IPS-NIHi11 (cell line): Measurements from ENCODE around the gene HSF5.
"Not testable (repeated sequence)": the region's sequence is repeated elsewhere in the genome, so short reads cannot be mapped to it uniquely, and the experiment has no call there.

Experiments used
- DNase-seq: peaks from one replicate; pipeline ENCODE4 v3.0.0; 2012; ENCODE audit warnings: mixed read lengths, low spot score

The HSF5 gene

DNA sequence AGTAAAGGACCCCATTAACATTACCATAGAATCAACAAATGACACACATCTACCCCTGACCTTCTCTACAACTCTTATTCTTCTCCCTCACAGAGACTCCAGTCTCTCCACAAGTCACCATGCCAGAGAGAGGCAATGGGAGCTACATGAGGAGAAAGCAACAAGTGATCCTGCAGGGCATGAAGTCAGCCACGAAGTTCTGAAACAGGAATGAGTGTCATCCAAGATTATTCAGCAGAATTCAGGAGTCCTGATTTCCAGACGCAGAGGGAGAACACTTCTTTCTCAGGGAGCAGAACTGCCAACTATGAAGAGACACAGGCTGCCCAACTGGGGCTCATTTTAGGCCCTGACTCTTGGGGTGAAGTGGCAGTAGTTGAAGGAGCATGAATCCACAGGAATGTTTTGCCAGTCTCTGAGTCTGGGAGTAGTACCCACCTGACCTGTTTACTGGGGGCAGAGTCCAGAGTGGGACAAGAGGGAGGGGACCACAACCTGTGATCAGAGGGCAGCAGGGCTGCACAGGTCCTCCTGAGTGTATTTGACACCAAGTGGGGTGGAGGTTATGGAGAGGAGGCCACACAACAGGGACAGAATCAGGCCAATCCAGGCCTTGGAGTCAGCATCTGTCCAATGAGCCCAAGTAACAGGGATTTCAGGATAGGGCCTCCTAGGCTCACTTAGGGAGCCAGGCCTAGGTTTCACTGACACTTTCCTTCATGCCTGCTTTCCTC lies 28.6 kb upstream of the HSF5 start:
- no peak for DNase-seq

DNA sequence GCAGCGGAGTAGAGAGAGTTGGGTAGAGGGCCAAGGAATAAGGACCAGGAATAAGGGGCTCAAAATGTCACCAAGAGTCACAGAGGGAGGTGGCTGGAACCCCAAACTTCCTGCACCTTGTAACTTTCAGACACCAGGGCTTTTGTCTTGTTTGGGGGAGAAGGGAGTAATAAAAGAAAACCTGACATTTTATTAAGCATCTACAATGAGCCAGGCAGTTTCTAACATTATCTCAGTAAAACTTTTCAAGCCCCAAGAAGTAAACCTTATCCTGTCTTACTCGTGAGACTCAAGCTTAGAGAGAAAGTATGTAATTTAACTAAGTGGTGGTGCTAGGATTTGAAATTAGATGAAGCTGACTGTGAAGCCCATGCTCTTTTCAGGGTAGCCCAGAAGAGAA lies 27.1 kb upstream of the HSF5 start:
- DNase-seq, result no peak

GRCh38 chr17:58514770-58515157 lies 26.6 kb upstream of the HSF5 start:
- no peak for DNase-seq

DNA sequence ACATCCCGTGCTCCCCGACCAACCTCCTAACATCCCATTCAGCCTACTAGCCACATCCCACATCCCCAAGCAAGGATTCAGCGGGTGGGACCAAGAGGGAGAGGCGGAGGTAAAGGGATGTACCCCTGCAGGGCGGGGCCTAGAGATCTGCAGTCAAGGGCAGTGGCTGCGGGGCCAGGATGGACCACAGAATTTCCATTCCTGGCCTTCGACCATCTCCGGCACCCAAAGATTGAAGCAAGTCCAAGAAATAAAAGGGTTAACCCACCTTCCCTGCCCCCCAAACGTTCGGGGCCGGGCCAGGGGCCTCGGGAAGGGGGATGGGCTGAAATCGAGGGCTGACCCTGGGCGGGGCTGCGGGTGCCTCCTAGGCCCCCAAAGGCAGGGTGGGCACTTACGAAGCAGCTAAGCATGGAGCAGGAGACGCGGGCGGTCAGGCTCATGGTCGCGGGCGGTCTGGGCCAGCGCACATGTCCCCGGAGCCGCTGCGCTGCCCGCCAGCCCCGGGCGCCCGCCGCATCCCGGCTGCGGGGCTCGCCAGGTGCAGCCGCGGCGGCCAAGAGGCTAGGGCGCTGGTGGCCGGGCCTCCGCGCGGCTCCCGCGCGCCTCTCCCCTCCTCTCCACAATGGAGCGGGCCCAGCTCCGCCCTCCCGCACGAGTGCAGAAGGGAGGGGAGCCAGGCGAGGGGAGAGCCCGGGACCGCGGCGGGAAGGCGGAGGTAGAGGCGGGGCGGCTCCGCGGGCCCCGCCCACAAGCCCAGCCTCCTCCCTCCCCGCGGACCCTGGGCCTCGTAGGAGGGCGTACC lies 26.0 kb upstream of the HSF5 start, which contains the start of gene MTMR4:
MTMR4 (minus strand) TSS at position 674 of the 805 bp plus-strand sequence; CDS start at position 443, 231 bp downstream.
- peak; percentile 93 for DNase-seq

GRCh38 chr17:58513267-58513964 lies 25.2 kb upstream of the HSF5 start:
- no peak for DNase-seq

GRCh38 chr17:58510075-58510474 lies 21.9 kb upstream of the HSF5 start:
- DNase-seq, result no peak

DNA sequence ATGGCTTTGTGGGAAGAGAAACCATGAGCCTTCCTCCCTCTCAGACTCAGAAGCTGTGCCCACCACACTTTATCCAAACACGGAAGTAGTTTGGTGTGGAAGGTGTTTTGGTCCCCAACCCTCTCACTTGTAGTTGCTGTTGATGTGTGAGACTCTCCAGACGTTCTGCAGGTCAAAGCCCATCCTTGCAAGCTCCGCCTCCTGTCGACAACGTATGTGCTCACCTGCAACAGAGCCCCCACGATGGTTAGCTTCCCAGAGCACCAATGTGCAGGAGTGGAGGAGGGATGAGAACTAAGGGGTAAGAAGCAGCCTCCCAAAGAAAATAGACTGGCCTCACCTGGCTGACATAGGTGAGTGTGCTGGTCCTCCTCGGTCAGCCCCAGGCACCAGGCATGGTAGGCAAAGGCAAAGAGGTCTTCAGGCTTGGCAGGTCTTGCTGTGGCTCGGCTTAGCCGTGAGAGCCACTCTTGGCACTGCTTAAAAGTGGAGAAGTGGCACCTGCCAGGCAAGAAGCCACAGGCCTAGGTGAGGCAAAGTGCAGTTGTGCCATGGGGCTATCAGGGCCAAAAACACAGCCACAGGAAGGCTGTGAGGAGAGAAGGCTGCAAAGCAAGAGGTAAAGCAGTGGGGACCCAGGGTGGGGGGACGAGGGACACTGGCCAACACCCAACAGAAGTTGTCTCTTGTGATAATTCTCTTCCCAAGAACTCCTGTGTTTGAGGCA lies 20.3 kb upstream of the HSF5 start:
- no peak for DNase-seq

GRCh38 chr17:58507123-58507634 lies 19.0 kb upstream of the HSF5 start:
- DNase-seq, result no peak

DNA sequence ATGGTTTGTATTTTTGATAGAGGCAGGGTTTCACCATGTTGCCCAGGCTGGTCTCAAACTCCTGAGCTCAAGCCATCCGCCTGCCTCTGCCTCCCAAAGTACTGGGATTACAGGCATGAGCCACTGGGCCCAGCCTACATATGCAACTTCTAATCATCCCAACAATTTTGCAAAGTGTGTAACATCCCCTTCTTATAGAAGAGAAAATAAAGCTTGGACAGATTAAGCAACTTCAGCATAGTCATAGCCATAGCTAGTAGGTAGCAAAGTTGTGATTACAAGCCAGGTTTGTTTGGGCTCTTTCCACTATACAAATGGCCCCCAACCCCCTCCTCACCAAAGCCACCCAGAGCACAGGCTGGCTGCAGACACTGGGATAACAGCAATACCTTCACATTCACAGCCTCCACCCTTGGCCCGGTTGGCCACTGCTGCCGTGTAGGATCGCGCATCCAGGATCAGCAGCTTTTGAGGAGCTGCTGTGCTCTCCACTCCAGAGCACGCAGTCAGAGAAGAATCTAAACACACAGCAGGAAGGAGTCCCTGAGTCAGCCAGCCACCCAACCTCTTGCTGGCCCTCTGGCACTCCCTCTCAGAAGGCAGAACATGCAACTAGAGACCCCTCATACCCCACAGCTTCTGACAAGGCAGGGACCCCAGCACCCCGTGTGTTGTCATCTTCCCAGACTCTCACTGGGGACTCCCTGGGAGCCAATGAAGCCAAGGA lies 18.3 kb upstream of the HSF5 start:
- DNase-seq, result no peak

GRCh38 chr17:58504826-58505351 lies 16.7 kb upstream of the HSF5 start:
- no peak for DNase-seq

DNA sequence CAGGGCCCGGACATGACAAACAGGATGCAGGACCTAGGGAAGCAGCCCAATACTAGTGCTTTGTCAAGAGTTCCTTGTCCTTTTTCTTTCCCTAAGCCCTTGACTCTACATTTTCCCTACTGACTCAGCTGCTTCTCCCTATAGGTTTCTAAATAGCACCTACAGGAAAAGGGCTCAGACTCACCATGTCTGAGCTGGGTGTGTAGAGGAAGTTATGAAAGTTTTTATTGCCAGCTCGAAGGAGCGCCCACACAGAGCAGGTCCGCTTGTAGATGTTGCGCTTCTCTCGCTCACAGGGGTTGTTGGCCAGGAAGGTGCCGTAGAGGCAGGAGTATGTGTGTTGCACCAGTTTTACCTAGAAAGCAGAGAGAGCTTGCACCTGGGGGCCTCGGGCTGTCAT lies 15.7 kb upstream of the HSF5 start:
- no peak for DNase-seq

- not testable (repeated sequence) for DNase-seq
Measured at GRCh38 chr17:58503134-58503533, 14.9 kb upstream of the HSF5 start.

GRCh38 chr17:58501451-58501850 lies 13.2 kb upstream of the HSF5 start:
- no peak for DNase-seq

- DNase-seq, result no peak
Measured at GRCh38 chr17:58498177-58498828, 10.1 kb upstream of the HSF5 start.

- DNase-seq, result no peak
Measured at GRCh38 chr17:58493506-58493905, 5.3 kb upstream of the HSF5 start.

- DNase-seq, result no peak
Measured at GRCh38 chr17:58492238-58493121, 4.3 kb upstream of the HSF5 start.

DNA sequence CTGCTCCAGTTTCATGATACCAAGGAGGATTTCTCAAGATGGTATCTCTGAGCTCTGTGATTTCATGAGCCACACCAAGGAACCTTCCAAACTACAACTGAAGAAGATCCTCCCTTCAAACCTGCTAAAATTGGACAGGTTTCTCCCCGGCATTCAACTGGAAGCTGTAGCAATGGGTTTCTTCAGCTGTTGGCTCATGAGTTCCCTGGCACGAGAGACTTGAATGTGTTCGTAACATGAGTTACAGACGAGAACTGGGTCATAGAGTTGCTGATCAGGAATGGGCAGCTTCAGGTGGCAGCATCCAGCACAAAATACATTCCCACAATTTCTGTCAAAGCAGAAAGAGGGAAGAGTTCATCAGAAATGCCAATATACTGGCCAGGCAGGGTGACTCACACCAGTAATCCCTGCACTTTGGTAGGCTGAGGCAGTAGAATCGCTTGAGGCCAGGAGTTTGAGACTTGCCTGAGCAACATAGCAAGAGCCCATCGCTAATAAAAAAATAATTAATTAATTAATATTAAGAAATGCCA lies 3.4 kb upstream of the HSF5 start:
- no peak for DNase-seq

- DNase-seq, result no peak
Measured at GRCh38 chr17:58488428-58488890, 251 bp upstream of the HSF5 start.

GRCh38 chr17:58484600-58484999 lies 3.6 kb downstream of the HSF5 start:
- DNase-seq, result no peak
